Stimulated activated CD4-positive, alpha-beta T cell treated with anti-CD3 and anti-CD28 coated beads, Interleukin-4, amount 100 ng/mL, for 4 hours (primary cell): ENCODE measurements around the gene PRR19.

Experiments
- DNase-seq, 2 experiments: peaks; one replicate each; pipeline ENCODE4 v3.0.0-alpha.2; 2020

PRR19 gene

GRCh38 chr19:42271045-42271419, 30.9 kb upstream of the PRR19 start:
- no peak for DNase-seq

- no peak for DNase-seq
These were observed 29.9 kb upstream of the PRR19 start for GRCh38 chr19:42271861-42272534.

GRCh38 chr19:42272535-42272897, 29.4 kb upstream of the PRR19 start:
- no peak for DNase-seq

GRCh38 chr19:42272989-42273406, 28.9 kb upstream of the PRR19 start:
- DNase-seq = no peak

GRCh38 chr19:42273407-42274064, 28.4 kb upstream of the PRR19 start:
- no peak for DNase-seq

- no peak for DNase-seq
These were observed 27.8 kb upstream of the PRR19 start for GRCh38 chr19:42274065-42274682.

GRCh38 chr19:42275103-42275502, 26.8 kb upstream of the PRR19 start:
- DNase-seq = no peak

GRCh38 chr19:42275517-42275916, 26.4 kb upstream of the PRR19 start:
- no peak for DNase-seq

- DNase-seq = no peak
These were observed 25.6 kb upstream of the PRR19 start for GRCh38 chr19:42276284-42276683.

- no peak for DNase-seq
These were observed 25.1 kb upstream of the PRR19 start for GRCh38 chr19:42276821-42277220.

GRCh38 chr19:42277821-42278451, 24.0 kb upstream of the PRR19 start:
- DNase-seq = no peak

- no peak for DNase-seq
These were observed 23.3 kb upstream of the PRR19 start for GRCh38 chr19:42278452-42279154.

- no peak for DNase-seq
These were observed 22.6 kb upstream of the PRR19 start for GRCh38 chr19:42279155-42279901.

GRCh38 chr19:42279902-42280814, 21.8 kb upstream of the PRR19 start:
- DNase-seq = peak; percentile 80 to 83

GRCh38 chr19:42280815-42281145, 21.2 kb upstream of the PRR19 start:
- DNase-seq = peak in 1 of 2 experiments; percentile 52

GRCh38 chr19:42281146-42281826, 20.6 kb upstream of the PRR19 start:
- DNase-seq = no peak

GRCh38 chr19:42281827-42282762, 19.8 kb upstream of the PRR19 start:
- DNase-seq = no peak

GRCh38 chr19:42282819-42283187, 19.1 kb upstream of the PRR19 start:
- no peak for DNase-seq

GRCh38 chr19:42283188-42284065, 18.5 kb upstream of the PRR19 start:
- peak; percentile 95 to 96 for DNase-seq
